ENCODE measurements around the gene CFDP1. TPM values are rescaled to one million over a fixed set of nuclear protein-coding genes. Genes with fewer than 3 reads are reported as not detected.

The CFDP1 gene
- total and polyA plus RNA-seq, 8 donors: 43.4 to 151 (median 134) TPM

DNA sequence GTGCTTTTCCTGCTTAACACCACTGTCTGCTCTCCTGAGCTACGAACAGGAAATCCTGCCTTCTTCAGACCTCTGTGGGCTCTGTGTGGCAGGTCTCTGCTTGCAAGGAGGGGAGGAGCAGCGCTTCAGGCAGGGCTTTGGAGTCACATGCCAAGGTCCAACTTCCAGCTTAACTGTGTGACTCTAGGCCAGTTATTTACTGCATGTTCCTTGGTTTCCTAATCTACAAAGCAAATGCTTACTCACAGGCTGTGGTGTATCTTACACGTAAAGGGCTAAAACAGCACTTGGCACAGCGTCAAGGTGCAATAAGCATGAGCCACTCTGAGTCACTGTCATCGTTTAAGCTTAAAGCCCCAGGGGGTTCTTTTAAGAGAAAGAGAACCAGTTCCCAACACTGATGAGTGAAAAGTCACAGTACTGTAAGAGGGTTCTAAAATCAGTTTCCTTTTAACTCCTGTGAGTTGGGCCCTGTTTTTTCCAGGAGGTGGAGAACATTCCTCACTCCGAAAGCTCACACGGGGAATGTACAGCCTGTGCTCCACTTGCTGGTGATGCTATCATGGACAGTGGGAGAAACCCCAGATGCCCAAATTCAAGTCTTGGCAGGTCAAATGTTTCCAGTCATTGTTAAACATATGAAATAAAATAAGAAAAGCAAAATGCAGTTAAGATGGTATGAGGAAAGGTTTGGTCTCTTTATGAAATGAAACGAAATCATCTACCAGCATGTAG lies 127.8 kb downstream of the CFDP1 start:
- Histone ChIP-seq H3K27ac (peak overlapping the region; percentile 75 to 81), H3K27me3 (no peaks in the 10 kb centered on the region), H3K36me3 (peaks cover 0 to 25% of the 10 kb centered on the region in 2 donors), H3K4me1 (peaks cover 16 to 22% of the 10 kb centered on the region in 2 donors), H3K4me3 (no peak overlapping the region), H3K9me3 (no peaks in the 10 kb centered on the region)
- TF ChIP-seq, protein P1, sequence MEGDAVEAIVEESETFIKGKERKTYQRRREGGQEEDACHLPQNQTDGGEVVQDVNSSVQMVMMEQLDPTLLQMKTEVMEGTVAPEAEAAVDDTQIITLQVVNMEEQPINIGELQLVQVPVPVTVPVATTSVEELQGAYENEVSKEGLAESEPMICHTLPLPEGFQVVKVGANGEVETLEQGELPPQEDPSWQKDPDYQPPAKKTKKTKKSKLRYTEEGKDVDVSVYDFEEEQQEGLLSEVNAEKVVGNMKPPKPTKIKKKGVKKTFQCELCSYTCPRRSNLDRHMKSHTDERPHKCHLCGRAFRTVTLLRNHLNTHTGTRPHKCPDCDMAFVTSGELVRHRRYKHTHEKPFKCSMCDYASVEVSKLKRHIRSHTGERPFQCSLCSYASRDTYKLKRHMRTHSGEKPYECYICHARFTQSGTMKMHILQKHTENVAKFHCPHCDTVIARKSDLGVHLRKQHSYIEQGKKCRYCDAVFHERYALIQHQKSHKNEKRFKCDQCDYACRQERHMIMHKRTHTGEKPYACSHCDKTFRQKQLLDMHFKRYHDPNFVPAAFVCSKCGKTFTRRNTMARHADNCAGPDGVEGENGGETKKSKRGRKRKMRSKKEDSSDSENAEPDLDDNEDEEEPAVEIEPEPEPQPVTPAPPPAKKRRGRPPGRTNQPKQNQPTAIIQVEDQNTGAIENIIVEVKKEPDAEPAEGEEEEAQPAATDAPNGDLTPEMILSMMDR (IDR thresholded peaks at IDR 0.05): no peak
- ATAC-seq (peak; percentile 92), DNase-seq (peak in 3 of 4 donors; percentile 44 to 78 (median 75))
- intact Hi-C loops (cut with DNase I): no loop called here

DNA sequence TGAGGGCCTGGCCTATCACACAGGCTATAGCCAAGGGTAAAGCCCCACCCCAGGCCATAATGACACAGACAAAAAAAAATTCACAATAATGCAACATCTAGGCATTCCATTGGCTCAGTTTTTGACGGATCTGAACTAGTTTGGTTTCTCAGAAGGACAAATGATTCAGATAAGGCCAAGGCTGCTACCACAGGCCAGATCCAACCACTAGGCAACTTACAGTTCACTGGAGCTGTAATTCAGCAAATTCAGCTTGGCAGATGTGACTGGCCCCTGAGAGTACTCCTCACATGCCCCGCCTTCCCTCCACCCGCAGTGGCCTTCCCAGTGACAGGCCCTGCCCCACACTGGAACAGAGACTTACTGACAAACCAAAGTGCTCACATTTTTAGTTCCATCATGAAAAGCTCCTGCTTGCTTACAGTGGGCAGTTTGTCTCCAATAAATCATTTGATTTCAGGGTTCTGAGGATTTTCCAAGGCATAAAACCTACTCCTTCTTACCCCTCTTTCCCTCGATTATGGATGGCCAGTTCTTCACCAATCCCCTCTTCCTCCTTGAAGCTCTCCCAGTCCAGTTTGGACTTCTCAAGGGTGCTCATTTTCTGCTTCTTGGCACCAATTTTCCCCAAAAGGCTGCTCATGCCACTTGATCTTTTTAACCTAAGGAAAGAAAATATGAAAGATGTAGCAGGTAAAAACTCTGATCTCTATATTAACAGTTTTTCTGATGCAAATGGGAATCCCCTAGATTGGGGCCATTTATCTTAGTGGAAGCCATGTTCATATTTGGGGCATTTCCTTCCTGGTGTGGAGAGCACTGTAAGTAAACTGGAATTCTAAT lies 128.6 kb downstream of the CFDP1 start:
- intact Hi-C loops (cut with DNase I): no loop called here
- H3K4me1 ChIP-seq: peaks cover 16 to 22% of the 10 kb centered on the region in 2 donors

DNA sequence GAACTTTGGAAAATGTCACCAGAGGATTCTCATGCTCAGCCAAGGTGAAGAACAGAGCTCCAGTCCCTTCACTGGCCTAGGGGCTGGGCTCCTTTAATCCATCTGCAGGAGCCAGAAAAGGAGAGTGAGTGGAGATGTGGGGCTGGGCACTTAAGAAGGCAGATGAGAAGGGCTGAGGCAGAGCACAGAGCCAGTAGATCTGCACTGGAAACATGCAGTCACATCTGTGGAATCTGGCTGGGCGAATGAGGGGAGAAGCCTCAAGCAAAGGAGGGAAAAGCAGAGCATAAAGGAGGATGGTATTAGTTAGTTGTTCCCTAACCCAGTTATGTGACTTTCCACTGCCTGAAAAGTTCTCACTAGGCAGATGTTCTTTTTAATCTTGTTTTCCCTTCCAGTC lies 131.5 kb downstream of the CFDP1 start:
- Histone ChIP-seq H3K27me3 (no peaks in the 10 kb centered on the region), H3K4me3 (no peak overlapping the region), H3K9me3 (no peaks in the 10 kb centered on the region), H3K36me3 (peaks cover 0 to 49% of the 10 kb centered on the region in 2 donors), H3K27ac (no peak overlapping the region), H3K4me1 (peaks cover 16 to 22% of the 10 kb centered on the region in 2 donors)
- TF ChIP-seq, protein P1 (IDR thresholded peaks at IDR 0.05): no peak
- intact Hi-C loops (cut with DNase I): no loop called here
- DNase-seq: no peak
- ATAC-seq: no peak

More for the DNA sequence above, 128.6 kb downstream of the CFDP1 start:
- DNase-seq: peak in 1 of 4 donors; percentile 67
- ATAC-seq: peak; percentile 81
- no peak overlapping the region for H3K4me3 ChIP-seq
- H3K9me3 ChIP-seq: no peaks in the 10 kb centered on the region
- TF ChIP-seq, protein P1 (IDR thresholded peaks at IDR 0.05): no peak
- H3K27ac ChIP-seq: peak overlapping the region; percentile 75 to 81
- peaks cover 0 to 33% of the 10 kb centered on the region in 2 donors for H3K36me3 ChIP-seq
- H3K27me3 ChIP-seq: no peaks in the 10 kb centered on the region

DNA sequence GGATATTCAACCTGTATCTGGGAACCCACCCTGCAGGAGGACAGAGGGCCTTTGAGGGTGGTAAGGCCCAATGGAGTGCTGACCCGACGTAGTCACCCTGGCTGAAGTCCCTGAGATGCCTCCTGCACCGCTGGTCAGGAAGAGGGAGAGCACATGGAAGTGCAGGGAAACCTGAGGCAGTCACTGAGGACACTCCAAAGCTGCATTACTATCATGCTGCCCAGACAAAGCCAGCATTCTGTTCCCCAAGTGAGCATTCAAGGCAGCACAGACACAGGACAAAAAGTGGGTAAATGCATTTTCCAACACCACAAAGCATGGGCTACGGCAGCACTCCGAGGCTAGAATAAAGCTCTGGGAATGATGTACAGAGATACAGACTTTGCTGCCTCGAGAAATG lies 135.0 kb downstream of the CFDP1 start:
- DNase-seq: no peak
- H3K27me3 ChIP-seq: no peaks in the 10 kb centered on the region
- intact Hi-C loops (cut with DNase I): no loop called here
- H3K4me1 ChIP-seq: no peaks in the 10 kb centered on the region
- peaks cover 0 to 53% of the 10 kb centered on the region in 2 donors for H3K36me3 ChIP-seq
- H3K27ac ChIP-seq: no peak overlapping the region
- TF ChIP-seq, protein P1 (IDR thresholded peaks at IDR 0.05): no peak
- ATAC-seq: no peak
- no peaks in the 10 kb centered on the region for H3K9me3 ChIP-seq
- no peak overlapping the region for H3K4me3 ChIP-seq

DNA sequence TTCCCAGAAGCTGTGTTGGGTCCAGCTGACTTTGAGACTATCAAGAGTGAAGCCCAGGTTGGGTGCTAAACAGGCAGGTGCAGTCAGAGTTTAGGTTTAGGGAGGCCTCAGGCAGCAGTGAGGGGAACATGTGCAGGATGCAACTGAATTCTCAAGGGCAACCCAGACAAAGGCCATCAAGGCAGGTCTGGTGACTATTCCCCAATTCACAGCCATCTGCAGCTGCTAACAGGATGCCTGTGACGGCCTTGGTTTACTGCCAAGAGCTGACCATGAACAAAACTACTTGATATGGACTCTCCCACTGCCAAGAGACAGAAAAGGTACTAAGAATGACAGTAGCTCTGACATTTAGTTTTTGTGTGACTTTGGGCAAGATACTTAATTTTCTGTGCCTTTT lies 136.7 kb downstream of the CFDP1 start:
- TF ChIP-seq, protein P1 (IDR thresholded peaks at IDR 0.05): no peak
- Histone ChIP-seq H3K9me3 (no peaks in the 10 kb centered on the region), H3K4me1 (no peaks in the 10 kb centered on the region), H3K4me3 (no peak overlapping the region), H3K27ac (no peak overlapping the region), H3K27me3 (no peaks in the 10 kb centered on the region), H3K36me3 (peaks cover 0 to 63% of the 10 kb centered on the region in 2 donors)
- ATAC-seq (no peak), DNase-seq (peak in 1 of 4 donors; percentile 58)
- intact Hi-C loops (cut with DNase I): no loop called here

All from left lung (tissue), 10 donors.